Body of pancreas (tissue), 4 donors: ENCODE measurements around the gene IPO4.

Experiments used
- POLR2A ChIP-seq, 3 donors: fragments of 450-650 bp; IDR thresholded peaks; one replicate each; pipeline ENCODE4 v1.6.1; 2016; ENCODE audit warnings: antibody characterized with exemption in 3 of 3, mild to moderate bottlenecking in 2 of 3
- TF ChIP-seq, protein P1 (sequence below), 7 experiments: fragments of 450-650 bp in 4 of 7; fragments of 200-600 bp in 3 of 7; sonication (generic) in 3 of 7; IDR thresholded peaks; one replicate each; pipeline ENCODE4 v1.5.1; 2016 to 2019; ENCODE audit warnings: antibody characterized with exemption in 7 of 7

DNA sequence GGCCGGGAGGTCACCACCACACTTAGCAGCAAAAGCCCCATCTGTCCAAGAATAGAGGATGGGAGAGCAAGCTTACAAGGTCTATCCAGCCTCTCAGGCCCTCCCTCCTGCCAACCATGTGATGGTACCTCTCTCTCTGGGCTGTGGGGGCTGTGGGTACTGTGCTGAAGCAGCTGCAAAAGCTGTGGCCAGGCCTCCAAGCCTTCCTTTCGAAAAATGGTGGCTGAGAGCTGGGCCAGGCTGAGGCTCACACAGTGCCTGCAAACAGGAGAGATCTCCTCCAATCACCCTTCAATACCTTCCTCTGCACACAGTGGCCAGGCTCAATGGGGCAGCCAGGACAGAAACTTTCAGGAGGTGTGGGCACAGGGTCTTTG lies 1.1 kb downstream of the IPO4 start:
- TF ChIP-seq, protein P1, sequence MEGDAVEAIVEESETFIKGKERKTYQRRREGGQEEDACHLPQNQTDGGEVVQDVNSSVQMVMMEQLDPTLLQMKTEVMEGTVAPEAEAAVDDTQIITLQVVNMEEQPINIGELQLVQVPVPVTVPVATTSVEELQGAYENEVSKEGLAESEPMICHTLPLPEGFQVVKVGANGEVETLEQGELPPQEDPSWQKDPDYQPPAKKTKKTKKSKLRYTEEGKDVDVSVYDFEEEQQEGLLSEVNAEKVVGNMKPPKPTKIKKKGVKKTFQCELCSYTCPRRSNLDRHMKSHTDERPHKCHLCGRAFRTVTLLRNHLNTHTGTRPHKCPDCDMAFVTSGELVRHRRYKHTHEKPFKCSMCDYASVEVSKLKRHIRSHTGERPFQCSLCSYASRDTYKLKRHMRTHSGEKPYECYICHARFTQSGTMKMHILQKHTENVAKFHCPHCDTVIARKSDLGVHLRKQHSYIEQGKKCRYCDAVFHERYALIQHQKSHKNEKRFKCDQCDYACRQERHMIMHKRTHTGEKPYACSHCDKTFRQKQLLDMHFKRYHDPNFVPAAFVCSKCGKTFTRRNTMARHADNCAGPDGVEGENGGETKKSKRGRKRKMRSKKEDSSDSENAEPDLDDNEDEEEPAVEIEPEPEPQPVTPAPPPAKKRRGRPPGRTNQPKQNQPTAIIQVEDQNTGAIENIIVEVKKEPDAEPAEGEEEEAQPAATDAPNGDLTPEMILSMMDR (IDR thresholded peaks at IDR 0.05), result no peak
- TF ChIP-seq POLR2A (IDR thresholded peaks at IDR 0.05), result no peak
